Measurements from ENCODE around the gene KIF11.

Gene KIF11

DNA sequence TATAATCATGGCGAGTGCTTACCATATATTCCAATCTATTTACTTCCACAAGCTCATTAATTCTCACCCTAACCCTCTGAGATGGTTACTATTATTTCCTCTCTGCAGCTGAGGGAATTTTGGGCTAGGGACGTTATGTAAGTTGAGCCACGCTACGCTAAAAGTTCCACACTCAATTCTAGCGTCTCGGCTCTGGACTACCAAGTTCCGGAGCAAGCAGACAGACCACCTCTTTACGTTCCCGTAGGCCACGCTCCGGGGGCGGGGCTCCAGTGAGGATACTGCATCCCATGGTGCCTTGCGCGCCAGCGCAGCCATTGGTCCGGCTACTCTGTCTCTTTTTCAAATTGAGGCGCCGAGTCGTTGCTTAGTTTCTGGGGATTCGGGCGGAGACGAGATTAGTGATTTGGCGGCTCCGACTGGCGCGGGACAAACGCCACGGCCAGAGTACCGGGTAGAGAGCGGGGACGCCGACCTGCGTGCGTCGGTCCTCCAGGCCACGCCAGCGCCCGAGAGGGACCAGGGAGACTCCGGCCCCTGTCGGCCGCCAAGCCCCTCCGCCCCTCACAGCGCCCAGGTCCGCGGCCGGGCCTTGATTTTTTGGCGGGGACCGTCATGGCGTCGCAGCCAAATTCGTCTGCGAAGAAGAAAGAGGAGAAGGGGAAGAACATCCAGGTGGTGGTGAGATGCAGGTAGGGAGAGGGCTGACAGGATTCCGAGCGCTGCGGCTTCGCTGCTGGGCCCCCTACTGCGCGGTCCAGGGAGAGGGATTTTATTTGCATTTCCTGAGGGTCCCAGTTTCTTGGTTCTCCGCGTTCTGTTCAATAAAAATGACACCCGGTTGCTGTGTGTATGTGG lies at the start of gene KIF11:
Gene KIF11 (plus strand): TSS at position 370 of the 858 bp plus-strand sequence. CDS start 246 bp downstream, at position 616.
- DNase-seq (ENCODE audit: extremely low spot score): peak; percentile 92
- TF ChIP-seq ZNF384 (IDR thresholded peaks at IDR 0.05) (no peak), HDGF (IDR thresholded peaks at IDR 0.05; ENCODE audit: borderline replicate concordance) (no peak), ELF4 (IDR thresholded peaks at IDR 0.05) (peak; percentile 50), BHLHE40 (IDR thresholded peaks at IDR 0.05; ENCODE audit: borderline replicate concordance) (no peak), FOXA1 (IDR thresholded peaks at IDR 0.05) (no peak), CTBP1 (IDR thresholded peaks at IDR 0.05; ENCODE audit: borderline replicate concordance) (no peak), SP1 (IDR thresholded peaks at IDR 0.05) (no peak), L3MBTL2 (conservative IDR thresholded peaks at IDR 0.05) (peak; percentile 39; the same call in 1 of the 2 replicates), FOXK2 (IDR thresholded peaks at IDR 0.05) (no peak), NFRKB (IDR thresholded peaks at IDR 0.05) (no peak), LEF1 (IDR thresholded peaks at IDR 0.05; ENCODE audit: borderline replicate concordance) (no peak), ARNT (IDR thresholded peaks at IDR 0.05) (0 out of 2 replicates have a peak, but pooled peaks have one; percentile 12), SUZ12 (IDR thresholded peaks at IDR 0.05) (no peak), TARDBP (IDR thresholded peaks at IDR 0.05) (no peak), FOXM1 (IDR thresholded peaks at IDR 0.05; ENCODE audit: borderline replicate concordance) (peak; percentile 97)
- TF ChIP-seq, protein P1, sequence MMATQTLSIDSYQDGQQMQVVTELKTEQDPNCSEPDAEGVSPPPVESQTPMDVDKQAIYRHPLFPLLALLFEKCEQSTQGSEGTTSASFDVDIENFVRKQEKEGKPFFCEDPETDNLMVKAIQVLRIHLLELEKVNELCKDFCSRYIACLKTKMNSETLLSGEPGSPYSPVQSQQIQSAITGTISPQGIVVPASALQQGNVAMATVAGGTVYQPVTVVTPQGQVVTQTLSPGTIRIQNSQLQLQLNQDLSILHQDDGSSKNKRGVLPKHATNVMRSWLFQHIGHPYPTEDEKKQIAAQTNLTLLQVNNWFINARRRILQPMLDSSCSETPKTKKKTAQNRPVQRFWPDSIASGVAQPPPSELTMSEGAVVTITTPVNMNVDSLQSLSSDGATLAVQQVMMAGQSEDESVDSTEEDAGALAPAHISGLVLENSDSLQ (IDR thresholded peaks at IDR 0.05): no peak
- CTCF ChIA-PET: no interaction called here
- POLR2A ChIA-PET: interaction anchor here (1.8 to 2.7 kb wide), 2 partner anchors 19 to 23 kb away, joined by 7 to 39 read pairs; partner anchors contain the start of gene IDE

DNA sequence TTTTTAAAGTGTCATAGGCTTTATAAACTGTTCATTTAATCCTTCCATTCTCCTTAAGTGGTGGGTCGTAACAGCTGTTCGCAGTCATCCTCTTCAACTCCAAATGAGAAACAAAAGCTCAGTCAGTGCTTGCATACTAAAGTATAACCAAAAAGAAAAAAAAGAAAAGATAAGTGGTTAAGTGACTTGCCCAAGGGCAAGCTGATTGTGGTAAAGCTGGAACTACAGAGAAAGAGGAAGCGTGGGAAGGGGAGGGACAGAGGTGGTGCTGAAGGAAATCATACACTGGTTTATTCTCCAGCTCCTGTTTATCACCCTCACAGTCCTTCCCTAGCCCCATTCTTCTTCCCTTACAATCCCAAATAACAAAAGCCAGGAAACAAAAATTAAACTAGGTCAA lies 48.6 kb upstream of the KIF11 start:
- DNase-seq (ENCODE audit: extremely low spot score): no peak
- TF ChIP-seq ZNF384 (IDR thresholded peaks at IDR 0.05) (0 out of 2 replicates have a peak, but pooled peaks have one; percentile 27), HDGF (IDR thresholded peaks at IDR 0.05; ENCODE audit: borderline replicate concordance) (no peak)
- ChIA-PET CTCF (interaction anchor here (0.8 kb wide), 1 partner anchor 30 kb away, joined by 3 read pairs; no protein-coding TSS in a partner anchor), POLR2A (interaction anchor here (1.2 to 1.9 kb wide), 2 partner anchors 28 to 30 kb away, joined by 3 to 6 read pairs; partner anchors contain the start of gene IDE)

DNA sequence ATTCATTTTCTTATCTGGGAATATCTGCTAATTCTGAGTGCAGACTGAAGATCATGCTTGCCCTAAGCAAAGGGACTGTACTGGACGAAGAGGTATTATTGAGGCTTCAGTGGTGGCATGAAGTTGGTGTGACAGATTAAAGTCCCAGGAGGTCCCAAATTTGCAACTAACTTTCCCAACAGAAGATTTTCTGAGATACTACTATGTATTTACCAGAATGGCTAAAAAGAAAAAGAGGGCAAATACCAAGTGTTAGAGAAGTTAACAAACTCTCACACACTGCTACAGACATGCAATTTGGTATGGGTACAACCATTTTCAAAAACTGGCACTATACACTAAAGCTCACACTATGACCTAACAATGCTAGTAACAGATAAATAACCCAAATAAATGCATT lies 47.4 kb upstream of the KIF11 start:
- ChIA-PET POLR2A (interaction anchor here (0.6 to 1.9 kb wide), 3 partner anchors 26 to 1054 kb away, joined by 3 to 6 read pairs (median 3); no protein-coding TSS in a partner anchor), CTCF (no interaction called here)
- DNase-seq (ENCODE audit: extremely low spot score): no peak
- TF ChIP-seq FOXA1 (IDR thresholded peaks at IDR 0.05) (no peak), FOXK2 (IDR thresholded peaks at IDR 0.05) (no peak), ARNT (IDR thresholded peaks at IDR 0.05) (no peak), HDGF (IDR thresholded peaks at IDR 0.05; ENCODE audit: borderline replicate concordance) (no peak), NFRKB (IDR thresholded peaks at IDR 0.05) (no peak), LEF1 (IDR thresholded peaks at IDR 0.05; ENCODE audit: borderline replicate concordance) (no peak), L3MBTL2 (conservative IDR thresholded peaks at IDR 0.05) (no peak), FOXM1 (IDR thresholded peaks at IDR 0.05; ENCODE audit: borderline replicate concordance) (no peak)
- TF ChIP-seq, protein P1 (IDR thresholded peaks at IDR 0.05): no peak

DNA sequence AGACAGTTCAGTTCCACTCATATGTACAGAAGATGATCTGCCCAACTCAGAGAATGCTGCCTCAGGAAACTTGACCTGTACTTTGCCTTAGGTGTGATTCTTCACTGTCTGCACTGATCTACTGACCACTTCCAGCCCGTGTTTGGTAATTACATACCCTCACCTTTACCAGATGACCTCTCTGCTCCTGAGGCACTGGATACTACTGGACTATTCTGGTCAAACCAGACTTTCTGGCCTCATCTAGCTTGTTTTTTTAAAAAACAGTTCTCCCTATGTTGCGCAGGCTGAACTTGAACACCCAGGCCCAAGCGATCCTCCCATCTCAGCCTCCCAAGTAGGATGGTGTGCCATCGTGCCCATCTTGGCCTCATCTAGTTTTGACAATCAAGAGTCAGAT lies 45.3 kb upstream of the KIF11 start:
- DNase-seq (ENCODE audit: extremely low spot score): no peak
- no peak for TF ChIP-seq CTBP1 (IDR thresholded peaks at IDR 0.05; ENCODE audit: borderline replicate concordance)
- no peak for TF ChIP-seq SP1 (IDR thresholded peaks at IDR 0.05)
- TF ChIP-seq ELF4 (IDR thresholded peaks at IDR 0.05): no peak
- no peak for TF ChIP-seq NFRKB (IDR thresholded peaks at IDR 0.05)
- no peak for TF ChIP-seq L3MBTL2 (conservative IDR thresholded peaks at IDR 0.05)
- no peak for TF ChIP-seq TARDBP (IDR thresholded peaks at IDR 0.05)
- TF ChIP-seq BHLHE40 (IDR thresholded peaks at IDR 0.05; ENCODE audit: borderline replicate concordance): no peak
- TF ChIP-seq ZNF384 (IDR thresholded peaks at IDR 0.05): no peak
- no peak for TF ChIP-seq LEF1 (IDR thresholded peaks at IDR 0.05; ENCODE audit: borderline replicate concordance)
- TF ChIP-seq, protein P1 (IDR thresholded peaks at IDR 0.05): no peak
- TF ChIP-seq FOXK2 (IDR thresholded peaks at IDR 0.05): no peak
- TF ChIP-seq FOXM1 (IDR thresholded peaks at IDR 0.05; ENCODE audit: borderline replicate concordance): no peak
- TF ChIP-seq ARNT (IDR thresholded peaks at IDR 0.05): no peak
- ChIA-PET CTCF (no interaction called here), POLR2A (no interaction called here)

DNA sequence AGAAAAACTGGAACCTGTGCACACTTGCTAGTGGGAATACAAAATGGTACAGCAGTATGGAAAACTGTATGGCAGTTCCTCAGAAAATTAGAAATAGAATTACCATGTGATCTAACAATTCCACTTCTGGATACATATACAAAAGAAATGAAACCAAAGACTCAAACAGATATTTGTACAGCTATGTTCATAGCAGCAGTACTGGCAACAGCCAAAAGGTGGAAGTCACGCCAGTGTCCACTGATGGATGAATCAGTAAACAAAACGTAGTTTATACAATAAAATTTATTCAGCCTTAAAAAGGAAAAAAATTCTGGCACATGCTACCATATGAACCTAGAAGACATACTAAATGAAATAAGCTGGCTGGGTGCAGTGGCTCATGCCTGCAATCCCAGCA lies 42.0 kb upstream of the KIF11 start:
- CTCF ChIA-PET: no interaction called here
- DNase-seq (ENCODE audit: extremely low spot score): no peak
- POLR2A ChIA-PET: no interaction called here
- TF ChIP-seq NFRKB (IDR thresholded peaks at IDR 0.05): no peak
- TF ChIP-seq, protein P1 (IDR thresholded peaks at IDR 0.05): no peak
- no peak for TF ChIP-seq CTBP1 (IDR thresholded peaks at IDR 0.05; ENCODE audit: borderline replicate concordance)
